ENCODE data around the gene FGF11. TPM values are rescaled to one million over a fixed set of nuclear protein-coding genes. Genes with fewer than 3 reads are reported as not detected.
A peak's percentile ranks its signal among the peaks of the same experiment; 100 is the strongest.
"Not testable (repeated sequence)": the region's sequence is repeated elsewhere in the genome, so short reads cannot be mapped to it uniquely, and the experiment has no call there.

The FGF11 gene
- total and polyA plus RNA-seq, 12 donors: 10.2 to 76.7 (median 22.2) TPM

GRCh38 chr17:7468804-7469389 lies 29.6 kb downstream of the FGF11 start:
- no peaks in the 10 kb centered on the region for H3K9me3 ChIP-seq (replicated peaks in 1 of 3)
- peak overlapping the region in 1 of 5 donors; percentile 57 for H3K27ac ChIP-seq
- no peak for TF ChIP-seq POLR2A (IDR thresholded peaks at IDR 0.05)
- no peak overlapping the region for H3K4me3 ChIP-seq
- intact Hi-C loops (cut with DNase I): no loop called here
- peaks cover 32 to 47% of the 10 kb centered on the region in 2 donors for H3K4me1 ChIP-seq (replicated peaks in 1 of 2)
- peaks cover 0 to 20% of the 10 kb centered on the region in 2 donors for H3K36me3 ChIP-seq (replicated peaks in 1 of 2)
- no peaks in the 10 kb centered on the region for H3K27me3 ChIP-seq
- no peak for DNase-seq
- 76 to 88% (median 80%) methylated on average over 11 to 12 of the region's 12 CpGs for WGBS, 4 donors

- H3K9me3 ChIP-seq (replicated peaks in 1 of 3); H3K4me3 ChIP-seq; intact Hi-C loops (cut with DNase I); H3K27me3 ChIP-seq; DNase-seq: not testable (repeated sequence)
- H3K27ac ChIP-seq: peak overlapping the region in 4 of 5 donors; percentile 72 to 91 (median 79)
- H3K4me1 ChIP-seq (replicated peaks in 1 of 2): peaks cover 32 to 53% of the 10 kb centered on the region in 2 donors
- WGBS, 4 donors: 86 to 92% (median 89%) methylated on average over 12 of the region's 12 CpGs
- H3K36me3 ChIP-seq (replicated peaks in 1 of 2): peaks cover 0 to 14% of the 10 kb centered on the region in 2 donors
Observed at GRCh38 chr17:7469843-7470242, 30.5 kb downstream of the FGF11 start.

- H3K36me3 ChIP-seq (replicated peaks in 1 of 2); H3K4me3 ChIP-seq; H3K27me3 ChIP-seq; intact Hi-C loops (cut with DNase I); H3K9me3 ChIP-seq (replicated peaks in 1 of 3): not testable (repeated sequence)
- TF ChIP-seq CTCF (IDR thresholded peaks at IDR 0.05) (peak in 1 of 6 experiments; percentile 20), POLR2A (IDR thresholded peaks at IDR 0.05) (peak in 1 of 2 donors; percentile 15)
- WGBS, 4 donors: 49 to 65% (median 54%) methylated on average over 7 to 8 of the region's 8 CpGs
- Histone ChIP-seq H3K4me1 (replicated peaks in 1 of 2) (peaks cover 38 to 59% of the 10 kb centered on the region in 2 donors), H3K27ac (peak overlapping the region; percentile 76 to 91 (median 82))
- peak; percentile 66 to 88 (median 80) for DNase-seq
Observed at GRCh38 chr17:7470457-7470973, 31.2 kb downstream of the FGF11 start.

- Histone ChIP-seq H3K27ac (peak overlapping the region in 4 of 5 donors; percentile 7 to 80 (median 43)), H3K4me1 (replicated peaks in 1 of 2) (peaks cover 39 to 60% of the 10 kb centered on the region in 2 donors), H3K9me3 (replicated peaks in 1 of 3) (no peaks in the 10 kb centered on the region), H3K27me3 (no peaks in the 10 kb centered on the region), H3K4me3 (no peak overlapping the region), H3K36me3 (replicated peaks in 1 of 2) (no peaks in the 10 kb centered on the region)
- DNase-seq: no peak
- intact Hi-C loops (cut with DNase I): no loop called here
- 73 to 87% (median 84%) methylated on average over 2 of the region's 2 CpGs for WGBS, 4 donors
- TF ChIP-seq CTCF (IDR thresholded peaks at IDR 0.05) (no peak), POLR2A (IDR thresholded peaks at IDR 0.05) (no peak)
Observed at GRCh38 chr17:7471729-7472128, 32.4 kb downstream of the FGF11 start.

- WGBS, 4 donors: 78 to 88% (median 83%) methylated on average over 8 of the region's 8 CpGs
- not testable (repeated sequence) for H3K36me3 ChIP-seq (replicated peaks in 1 of 2); H3K27me3 ChIP-seq; H3K9me3 ChIP-seq (replicated peaks in 1 of 3); H3K4me3 ChIP-seq
- intact Hi-C loops (cut with DNase I): loop anchor here in 1 of 2 donors (5.0 kb wide), 1 partner anchor 37 kb away; the partner anchor contains the start of genes FGF11 and TMEM102
- peak in 1 of 7 donors; percentile 51 for DNase-seq
- Histone ChIP-seq H3K4me1 (replicated peaks in 1 of 2) (peaks cover 49 to 65% of the 10 kb centered on the region in 2 donors), H3K27ac (peak overlapping the region in 3 of 5 donors; percentile 99 to 100 (median 100))
Observed at GRCh38 chr17:7474767-7475166, 35.5 kb downstream of the FGF11 start.

All from adrenal gland (tissue), 12 donors.